HG03457 (cell line): ENCODE results near the gene UTP4.
"Not testable (repeated sequence)": the region's sequence is repeated elsewhere in the genome, so short reads cannot be mapped to it uniquely, and the experiment has no call there.

Experiments used
- ATAC-seq: cut with Tn5 transposase; IDR thresholded peaks from one replicate; pipeline ENCODE4 v1.9.1; 2021; ENCODE audit warnings: moderate number of reproducible peaks; ENCODE audit not compliant: unreplicated experiment

The UTP4 gene

GRCh38 chr16:69109486-69110270, 22.8 kb upstream of the UTP4 start:
- ATAC-seq: no peak

- ATAC-seq: no peak
Measured at GRCh38 chr16:69110406-69110805, 22.0 kb upstream of the UTP4 start.

- no peak for ATAC-seq
Measured at GRCh38 chr16:69111216-69111875, 21.1 kb upstream of the UTP4 start.

- no peak for ATAC-seq
Measured at GRCh38 chr16:69111876-69112230, 20.6 kb upstream of the UTP4 start.

- ATAC-seq: no peak
Measured at GRCh38 chr16:69112285-69113129, 19.9 kb upstream of the UTP4 start.

GRCh38 chr16:69113216-69113615, 19.2 kb upstream of the UTP4 start:
- ATAC-seq: no peak

- ATAC-seq: no peak
Measured at GRCh38 chr16:69114346-69114975, 18.0 kb upstream of the UTP4 start.

- ATAC-seq: no peak
Measured at GRCh38 chr16:69114976-69115355, 17.5 kb upstream of the UTP4 start.

- no peak for ATAC-seq
Measured at GRCh38 chr16:69115361-69115760, 17.1 kb upstream of the UTP4 start.

- no peak for ATAC-seq
Measured at GRCh38 chr16:69115837-69116236, 16.6 kb upstream of the UTP4 start.

GRCh38 chr16:69116256-69116875, 16.1 kb upstream of the UTP4 start:
- ATAC-seq: no peak

GRCh38 chr16:69116906-69117305, 15.5 kb upstream of the UTP4 start:
- ATAC-seq: no peak

- no peak for ATAC-seq
Measured at GRCh38 chr16:69118468-69118867, 14.0 kb upstream of the UTP4 start.

- no peak for ATAC-seq
Measured at GRCh38 chr16:69118994-69119393, 13.5 kb upstream of the UTP4 start.

GRCh38 chr16:69119536-69119935, 12.9 kb upstream of the UTP4 start:
- ATAC-seq: no peak

GRCh38 chr16:69120096-69120664, 12.3 kb upstream of the UTP4 start:
- no peak for ATAC-seq

GRCh38 chr16:69123910-69124309, 8.5 kb upstream of the UTP4 start:
- no peak for ATAC-seq

GRCh38 chr16:69124406-69124805, 8.0 kb upstream of the UTP4 start:
- not testable (repeated sequence) for ATAC-seq

- not testable (repeated sequence) for ATAC-seq
Measured at GRCh38 chr16:69124961-69125360, 7.5 kb upstream of the UTP4 start.

- no peak for ATAC-seq
Measured at GRCh38 chr16:69126221-69126620, 6.2 kb upstream of the UTP4 start.
